ENCODE results near the gene SURF2. TPM values are rescaled to one million over a fixed set of nuclear protein-coding genes. Genes with fewer than 3 reads are reported as not detected.

SURF2 gene
- total RNA-seq, 2 donors from 2014 or later: 9.4 to 18.7 TPM

DNA sequence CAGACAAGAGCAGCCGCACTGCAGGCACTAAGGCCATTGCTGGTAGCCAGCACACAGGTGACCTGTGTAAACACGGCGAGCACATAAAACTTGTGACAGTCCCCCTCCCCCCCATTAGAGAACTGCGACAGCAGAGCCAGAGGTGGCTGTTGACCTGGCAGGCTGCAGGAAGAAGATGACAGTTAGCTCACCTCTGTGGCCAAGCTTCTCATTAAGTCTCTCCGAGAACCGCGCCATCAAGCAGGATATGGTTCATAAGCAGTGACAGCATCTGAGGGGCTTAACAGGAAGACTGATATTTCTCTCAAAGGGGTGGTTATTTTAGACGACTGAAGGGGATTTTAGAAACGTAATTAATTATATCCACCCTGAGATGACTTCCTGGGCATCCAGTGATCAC, 14.3 kb downstream of the SURF2 start:
- peaks cover 41% of the 10 kb centered on the region for H3K4me1 ChIP-seq
- no peak for DNase-seq
- no peaks in the 10 kb centered on the region for H3K9me3 ChIP-seq
- intact Hi-C loops (cut with DNase I): no loop called here
- H3K27ac ChIP-seq: no peak overlapping the region
- H3K4me3 ChIP-seq: no peak overlapping the region
- TF ChIP-seq, protein P1, sequence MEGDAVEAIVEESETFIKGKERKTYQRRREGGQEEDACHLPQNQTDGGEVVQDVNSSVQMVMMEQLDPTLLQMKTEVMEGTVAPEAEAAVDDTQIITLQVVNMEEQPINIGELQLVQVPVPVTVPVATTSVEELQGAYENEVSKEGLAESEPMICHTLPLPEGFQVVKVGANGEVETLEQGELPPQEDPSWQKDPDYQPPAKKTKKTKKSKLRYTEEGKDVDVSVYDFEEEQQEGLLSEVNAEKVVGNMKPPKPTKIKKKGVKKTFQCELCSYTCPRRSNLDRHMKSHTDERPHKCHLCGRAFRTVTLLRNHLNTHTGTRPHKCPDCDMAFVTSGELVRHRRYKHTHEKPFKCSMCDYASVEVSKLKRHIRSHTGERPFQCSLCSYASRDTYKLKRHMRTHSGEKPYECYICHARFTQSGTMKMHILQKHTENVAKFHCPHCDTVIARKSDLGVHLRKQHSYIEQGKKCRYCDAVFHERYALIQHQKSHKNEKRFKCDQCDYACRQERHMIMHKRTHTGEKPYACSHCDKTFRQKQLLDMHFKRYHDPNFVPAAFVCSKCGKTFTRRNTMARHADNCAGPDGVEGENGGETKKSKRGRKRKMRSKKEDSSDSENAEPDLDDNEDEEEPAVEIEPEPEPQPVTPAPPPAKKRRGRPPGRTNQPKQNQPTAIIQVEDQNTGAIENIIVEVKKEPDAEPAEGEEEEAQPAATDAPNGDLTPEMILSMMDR (IDR thresholded peaks at IDR 0.05): no peak
- no peak overlapping the region for H3K9ac ChIP-seq (ENCODE audit: low read depth in 2 of 2, low read length in 2 of 2)
- H3K36me3 ChIP-seq: peaks cover under 1% of the 10 kb centered on the region
- H3K27me3 ChIP-seq: no peaks in the 10 kb centered on the region

- DNase-seq: no peak
- intact Hi-C loops (cut with DNase I): no loop called here
- TF ChIP-seq, protein P1 (IDR thresholded peaks at IDR 0.05): no peak
- H3K4me1 ChIP-seq: peaks cover 41% of the 10 kb centered on the region
- H3K9me3 ChIP-seq: no peaks in the 10 kb centered on the region
- peak overlapping the region; percentile 6 to 32 for H3K9ac ChIP-seq (ENCODE audit: low read depth in 2 of 2, low read length in 2 of 2)
- H3K4me3 ChIP-seq: no peak overlapping the region
- no peaks in the 10 kb centered on the region for H3K27me3 ChIP-seq
- no peaks in the 10 kb centered on the region for H3K36me3 ChIP-seq
- peak overlapping the region; percentile 9 for H3K27ac ChIP-seq
Observed at GRCh38 chr9:133371261-133371711, 14.9 kb downstream of the SURF2 start.

GRCh38 chr9:133372144-133372543, 15.8 kb downstream of the SURF2 start:
- intact Hi-C loops (cut with DNase I): no loop called here
- Histone ChIP-seq H3K4me1 (peaks cover 41% of the 10 kb centered on the region), H3K27me3 (no peaks in the 10 kb centered on the region), H3K27ac (peak overlapping the region; percentile 9), H3K9me3 (no peaks in the 10 kb centered on the region), H3K36me3 (no peaks in the 10 kb centered on the region), H3K4me3 (no peak overlapping the region), H3K9ac (ENCODE audit: low read depth in 2 of 2, low read length in 2 of 2) (peak overlapping the region in 1 of 2 donors; percentile 32)
- TF ChIP-seq, protein P1 (IDR thresholded peaks at IDR 0.05): no peak
- DNase-seq: no peak

DNA sequence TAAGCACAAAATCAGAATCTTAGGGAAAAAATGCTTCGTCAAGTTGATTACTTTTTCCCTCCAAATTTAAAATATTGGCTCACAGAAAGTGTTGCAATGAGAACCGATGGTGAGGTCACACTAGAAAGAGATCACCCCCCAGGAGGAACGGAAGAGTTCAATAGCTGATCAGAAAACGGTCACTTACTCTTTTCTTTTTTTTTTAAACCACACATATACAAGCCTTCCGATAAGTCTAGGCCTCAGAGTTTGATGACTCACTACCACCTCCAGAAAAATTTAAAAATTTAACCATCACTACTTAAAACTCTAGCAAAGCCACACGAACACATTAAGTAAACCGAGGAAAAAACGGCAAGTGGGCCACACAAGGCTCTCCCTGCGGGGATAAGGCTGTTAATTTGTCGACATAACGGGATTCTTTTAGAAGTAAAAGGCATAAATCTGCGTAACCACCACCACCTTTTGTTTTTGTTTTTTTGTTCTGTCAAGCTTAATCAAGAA, 18.3 kb downstream of the SURF2 start:
- H3K4me1 ChIP-seq: peaks cover 18% of the 10 kb centered on the region
- no peak for DNase-seq
- H3K27me3 ChIP-seq: no peaks in the 10 kb centered on the region
- H3K4me3 ChIP-seq: peak overlapping the region; percentile 73
- H3K27ac ChIP-seq: peak overlapping the region; percentile 95
- H3K9me3 ChIP-seq: no peaks in the 10 kb centered on the region
- H3K9ac ChIP-seq (ENCODE audit: low read depth in 2 of 2, low read length in 2 of 2): peak overlapping the region; percentile 94 to 98
- TF ChIP-seq, protein P1 (IDR thresholded peaks at IDR 0.05): no peak
- intact Hi-C loops (cut with DNase I): no loop called here
- no peaks in the 10 kb centered on the region for H3K36me3 ChIP-seq

GRCh38 chr9:133375116-133375723, 18.9 kb downstream of the SURF2 start:
- H3K4me3 ChIP-seq: peak overlapping the region; percentile 73
- H3K9me3 ChIP-seq: no peaks in the 10 kb centered on the region
- H3K27me3 ChIP-seq: no peaks in the 10 kb centered on the region
- TF ChIP-seq, protein P1 (IDR thresholded peaks at IDR 0.05): no peak
- intact Hi-C loops (cut with DNase I): no loop called here
- H3K36me3 ChIP-seq: no peaks in the 10 kb centered on the region
- H3K9ac ChIP-seq (ENCODE audit: low read depth in 2 of 2, low read length in 2 of 2): peak overlapping the region; percentile 94 to 98
- DNase-seq: peak; percentile 73
- peaks cover 15% of the 10 kb centered on the region for H3K4me1 ChIP-seq
- H3K27ac ChIP-seq: peak overlapping the region; percentile 95

Data from colonic mucosa (tissue), 4 donors.